Activated CD8-positive, alpha-beta memory T cell treated with anti-CD3 and anti-CD28 coated beads, Interleukin-2, amount 50 U/mL, for 24 hours (primary cell): ENCODE results near the gene GPR150.
"Not testable (repeated sequence)": the region's sequence is repeated elsewhere in the genome, so short reads cannot be mapped to it uniquely, and the experiment has no call there.

Source experiments
- DNase-seq: peaks from one replicate; pipeline ENCODE4 v3.0.0-alpha.2; 2020; ENCODE audit errors: extremely low read depth

GPR150 gene

GRCh38 chr5:95623706-95624105 lies 3.8 kb downstream of the GPR150 start:
- DNase-seq, result no peak

GRCh38 chr5:95624368-95624767 lies 4.5 kb downstream of the GPR150 start:
- no peak for DNase-seq

GRCh38 chr5:95626701-95627100 lies 6.8 kb downstream of the GPR150 start:
- DNase-seq, result no peak

- no peak for DNase-seq
Measured at GRCh38 chr5:95627971-95628810, 8.3 kb downstream of the GPR150 start.

GRCh38 chr5:95628933-95629332 lies 9.0 kb downstream of the GPR150 start:
- DNase-seq, result no peak

- DNase-seq, result no peak
Measured at GRCh38 chr5:95630394-95630917, 10.6 kb downstream of the GPR150 start.

GRCh38 chr5:95631255-95631958 lies 11.5 kb downstream of the GPR150 start:
- DNase-seq, result no peak

GRCh38 chr5:95631991-95632675 lies 12.2 kb downstream of the GPR150 start:
- peak; percentile 51 for DNase-seq

GRCh38 chr5:95632942-95633341 lies 13.1 kb downstream of the GPR150 start:
- not testable (repeated sequence) for DNase-seq

GRCh38 chr5:95633671-95634070 lies 13.8 kb downstream of the GPR150 start:
- DNase-seq, result no peak

- no peak for DNase-seq
Measured at GRCh38 chr5:95634081-95634480, 14.2 kb downstream of the GPR150 start.

GRCh38 chr5:95638632-95639031 lies 18.7 kb downstream of the GPR150 start:
- no peak for DNase-seq

GRCh38 chr5:95641741-95642220 lies 21.9 kb downstream of the GPR150 start:
- DNase-seq, result no peak

- no peak for DNase-seq
Measured at GRCh38 chr5:95643152-95643551, 23.3 kb downstream of the GPR150 start.

- no peak for DNase-seq
Measured at GRCh38 chr5:95644351-95645042, 24.6 kb downstream of the GPR150 start.

GRCh38 chr5:95646226-95646568 lies 26.3 kb downstream of the GPR150 start:
- DNase-seq, result not testable (repeated sequence)

GRCh38 chr5:95646569-95647431 lies 26.9 kb downstream of the GPR150 start, which contains the start of gene RFESD:
Gene RFESD, plus strand, starts transcription at chr5:95646777. Its CDS starts 5,495 bp downstream, at chr5:95652272.
- DNase-seq, result peak; percentile 87

- no peak for DNase-seq
Measured at GRCh38 chr5:95647886-95648860, 28.3 kb downstream of the GPR150 start.

GRCh38 chr5:95649274-95649673 lies 29.4 kb downstream of the GPR150 start:
- no peak for DNase-seq
